NT2/D1 (cell line): ENCODE measurements around the gene TYMS.

Experiments
- DNase-seq: peaks from one replicate; pipeline ENCODE4 v3.0.0-alpha.2; 2011; ENCODE audit warnings: low read depth, low spot score
- H3K27me3 ChIP-seq: 2 replicates; pipeline ENCODE4 v1.6.0; 2011; ENCODE audit warnings: mild to moderate bottlenecking; ENCODE audit not compliant: insufficient read length, insufficient read depth
- H3K36me3 ChIP-seq: 2 replicates; pipeline ENCODE4 v1.6.1; 2011; ENCODE audit warnings: mild to moderate bottlenecking, low read length, mixed read lengths; ENCODE audit not compliant: insufficient read depth, insufficient read length
- H3K4me1 ChIP-seq: 2 replicates; pipeline ENCODE4 v1.5.1; 2011; ENCODE audit not compliant: insufficient read depth, insufficient read length
- H3K4me3 ChIP-seq: 2 replicates; pipeline ENCODE4 v1.5.1; 2011; ENCODE audit warnings: low read depth; ENCODE audit not compliant: insufficient read length
- H3K9ac ChIP-seq: 2 replicates; pipeline ENCODE4 v1.6.0; 2011; ENCODE audit warnings: low read depth; ENCODE audit not compliant: insufficient read length
- H3K9me3 ChIP-seq: 2 replicates; pipeline ENCODE4 v1.5.1; 2011; ENCODE audit warnings: mild to moderate bottlenecking, low read length; ENCODE audit not compliant: insufficient read depth
- SUZ12 ChIP-seq: IDR thresholded peaks from 2 replicates; pipeline ENCODE4 v1.6.1; 2011; ENCODE audit not compliant: insufficient read length, insufficient read depth; ENCODE audit errors: extremely low read depth
- YY1 ChIP-seq: IDR thresholded peaks from 2 replicates; pipeline ENCODE4 v1.6.1; 2011; ENCODE audit not compliant: insufficient read length, insufficient read depth
- ZNF274 ChIP-seq: IDR thresholded peaks from 2 replicates; pipeline ENCODE4 v1.6.1; 2011; ENCODE audit warnings: mild to moderate bottlenecking, low read depth, low read length

The TYMS gene

DNA sequence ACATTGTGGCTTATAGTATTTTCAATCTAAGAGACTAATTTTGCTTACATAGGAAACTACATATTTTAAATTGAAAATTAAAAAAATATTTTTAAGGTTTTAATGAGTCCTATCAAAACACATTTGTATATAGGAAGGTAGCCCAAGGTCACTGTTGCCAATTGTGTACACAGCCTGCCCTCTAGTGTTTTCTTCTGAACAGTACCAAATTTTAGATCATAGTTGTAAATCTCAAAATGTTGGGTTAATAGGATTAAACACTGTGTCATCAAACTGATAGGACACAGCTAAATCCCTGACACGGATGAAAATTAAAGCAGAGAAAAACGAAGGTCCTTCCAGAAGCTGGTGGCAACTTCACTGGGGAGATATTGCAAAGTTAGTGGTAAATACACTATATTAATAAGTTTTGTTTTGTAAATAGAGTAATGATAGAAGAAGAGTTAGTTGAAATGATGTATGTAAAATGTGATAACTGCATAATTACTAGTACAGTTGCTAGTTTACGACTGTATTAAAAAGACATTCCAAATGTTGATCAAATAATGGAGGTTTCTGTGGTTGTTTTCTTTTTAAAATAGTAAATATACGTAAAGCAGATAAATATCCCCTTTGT, 41.0 kb upstream of the TYMS start:
- TF ChIP-seq YY1 (no peak), SUZ12 (no peak), ZNF274 (no peak)
- Histone ChIP-seq H3K36me3 (no peaks in the 10 kb centered on the region), H3K9me3 (no peaks in the 10 kb centered on the region), H3K4me3 (no peak overlapping the region), H3K27me3 (no peaks in the 10 kb centered on the region), H3K9ac (no peak overlapping the region), H3K4me1 (no peaks in the 10 kb centered on the region)
- no peak for DNase-seq

DNA sequence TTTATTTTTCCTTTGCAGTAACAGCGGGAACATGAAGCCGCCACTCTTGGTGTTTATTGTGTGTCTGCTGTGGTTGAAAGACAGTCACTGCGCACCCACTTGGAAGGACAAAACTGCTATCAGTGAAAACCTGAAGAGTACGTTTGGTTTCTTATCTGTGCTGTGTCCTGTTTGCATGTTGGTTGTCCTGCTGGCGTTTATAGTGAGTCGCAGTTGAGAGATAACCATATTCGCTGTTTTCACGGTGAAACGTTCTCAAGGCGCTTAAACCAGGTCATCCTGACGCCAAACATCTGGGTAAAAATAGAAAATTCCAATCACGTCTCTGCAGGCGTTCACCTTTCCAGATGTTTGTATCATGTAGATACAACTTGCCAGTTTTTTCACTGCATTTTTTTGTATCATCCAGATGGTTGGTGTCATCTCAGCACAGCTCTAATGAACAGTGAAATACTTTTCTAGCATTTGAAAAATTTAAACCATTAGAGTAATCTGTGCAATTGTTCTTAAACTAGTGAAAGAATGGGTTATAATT, 39.4 kb upstream of the TYMS start:
- TF ChIP-seq YY1, result no peak
- no peak for TF ChIP-seq ZNF274
- TF ChIP-seq SUZ12, result no peak
- Histone ChIP-seq H3K9me3 (no peaks in the 10 kb centered on the region), H3K36me3 (no peaks in the 10 kb centered on the region), H3K4me3 (no peak overlapping the region), H3K9ac (no peak overlapping the region), H3K4me1 (no peaks in the 10 kb centered on the region), H3K27me3 (no peaks in the 10 kb centered on the region)
- no peak for DNase-seq

DNA sequence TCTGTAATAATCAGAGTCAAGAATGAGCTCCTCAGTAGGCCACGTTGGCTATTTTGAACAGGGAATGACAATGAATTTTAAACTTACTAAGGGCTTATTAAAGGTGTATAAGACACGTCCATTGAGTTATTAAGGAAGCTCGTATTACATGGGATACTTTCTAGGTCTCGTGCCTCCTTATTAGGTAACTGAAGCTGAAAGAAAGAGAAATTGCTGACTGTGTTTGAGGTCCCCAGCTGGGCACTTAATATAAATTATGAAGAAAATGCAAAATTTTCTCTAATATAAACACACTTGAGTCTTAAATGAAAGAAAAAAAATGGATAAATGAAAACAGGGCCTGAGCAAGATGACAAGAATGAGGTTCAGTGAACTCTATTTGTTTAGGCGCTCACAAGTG, 38.8 kb upstream of the TYMS start:
- Histone ChIP-seq H3K9ac (no peak overlapping the region), H3K4me1 (no peaks in the 10 kb centered on the region), H3K36me3 (no peaks in the 10 kb centered on the region), H3K9me3 (no peaks in the 10 kb centered on the region), H3K4me3 (no peak overlapping the region), H3K27me3 (no peaks in the 10 kb centered on the region)
- no peak for DNase-seq
- no peak for TF ChIP-seq YY1
- no peak for TF ChIP-seq ZNF274

DNA sequence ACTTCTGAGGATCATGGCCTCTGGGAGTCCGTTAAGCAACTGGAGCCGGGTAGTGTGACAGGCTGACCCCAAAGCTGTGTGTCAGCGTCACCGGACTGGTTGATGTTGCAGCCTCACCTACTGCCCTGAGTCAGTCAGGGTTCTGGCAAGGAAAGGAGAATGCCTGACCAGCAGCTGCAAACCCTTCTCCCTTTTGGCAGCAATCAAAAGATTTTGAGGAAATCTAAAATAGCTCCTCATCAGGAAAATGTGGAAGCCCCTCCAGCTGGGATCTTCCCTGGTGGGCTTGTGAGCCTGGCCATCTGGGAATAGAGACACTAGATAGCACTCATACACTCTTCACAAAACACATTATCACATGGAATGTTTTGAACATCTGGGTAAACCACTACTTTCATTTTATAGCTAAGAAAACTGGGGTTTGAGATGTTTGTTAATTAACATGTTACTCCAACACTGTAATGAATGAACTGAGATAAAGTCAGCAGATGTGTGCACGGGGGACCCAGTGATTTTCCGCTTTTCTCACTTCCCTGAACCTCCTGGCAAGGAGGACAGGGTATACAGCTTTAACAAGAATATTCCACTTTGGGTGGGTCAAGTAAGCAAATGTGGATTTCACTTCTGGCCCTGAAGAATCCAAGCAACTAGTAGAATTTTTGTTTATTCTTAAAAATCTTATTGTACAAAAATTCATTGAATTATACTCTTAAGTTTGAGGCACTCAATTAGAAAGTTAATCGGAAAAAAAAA, 36.0 kb upstream of the TYMS start:
- Histone ChIP-seq H3K36me3 (no peaks in the 10 kb centered on the region), H3K27me3 (no peaks in the 10 kb centered on the region), H3K9ac (no peak overlapping the region), H3K4me3 (no peak overlapping the region), H3K4me1 (no peaks in the 10 kb centered on the region), H3K9me3 (no peaks in the 10 kb centered on the region)
- DNase-seq, result no peak
- no peak for TF ChIP-seq ZNF274
- no peak for TF ChIP-seq YY1
- TF ChIP-seq SUZ12, result no peak

DNA sequence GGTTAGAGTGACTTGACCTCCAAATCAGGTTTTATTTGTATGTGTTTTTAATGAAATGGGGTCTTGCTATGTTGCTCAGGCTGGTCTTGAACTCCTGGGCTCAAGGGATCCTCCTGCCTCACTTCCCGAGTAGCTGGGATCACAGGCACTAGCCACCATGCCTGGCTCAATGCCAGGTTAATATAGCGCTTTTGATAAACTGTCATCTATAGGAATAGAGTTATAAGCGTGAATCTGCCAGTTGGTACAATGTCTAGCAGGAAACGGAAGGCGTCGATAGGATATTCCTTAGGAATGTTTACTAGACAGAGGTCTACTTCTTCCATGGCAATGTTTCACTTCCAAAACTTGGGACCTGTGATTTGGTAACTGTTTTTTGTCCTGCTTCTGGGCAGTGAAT, 35.2 kb upstream of the TYMS start:
- Histone ChIP-seq H3K4me1 (no peaks in the 10 kb centered on the region), H3K9me3 (no peaks in the 10 kb centered on the region), H3K36me3 (no peaks in the 10 kb centered on the region), H3K27me3 (no peaks in the 10 kb centered on the region), H3K4me3 (no peak overlapping the region), H3K9ac (no peak overlapping the region)
- DNase-seq, result no peak
- TF ChIP-seq SUZ12, result no peak

DNA sequence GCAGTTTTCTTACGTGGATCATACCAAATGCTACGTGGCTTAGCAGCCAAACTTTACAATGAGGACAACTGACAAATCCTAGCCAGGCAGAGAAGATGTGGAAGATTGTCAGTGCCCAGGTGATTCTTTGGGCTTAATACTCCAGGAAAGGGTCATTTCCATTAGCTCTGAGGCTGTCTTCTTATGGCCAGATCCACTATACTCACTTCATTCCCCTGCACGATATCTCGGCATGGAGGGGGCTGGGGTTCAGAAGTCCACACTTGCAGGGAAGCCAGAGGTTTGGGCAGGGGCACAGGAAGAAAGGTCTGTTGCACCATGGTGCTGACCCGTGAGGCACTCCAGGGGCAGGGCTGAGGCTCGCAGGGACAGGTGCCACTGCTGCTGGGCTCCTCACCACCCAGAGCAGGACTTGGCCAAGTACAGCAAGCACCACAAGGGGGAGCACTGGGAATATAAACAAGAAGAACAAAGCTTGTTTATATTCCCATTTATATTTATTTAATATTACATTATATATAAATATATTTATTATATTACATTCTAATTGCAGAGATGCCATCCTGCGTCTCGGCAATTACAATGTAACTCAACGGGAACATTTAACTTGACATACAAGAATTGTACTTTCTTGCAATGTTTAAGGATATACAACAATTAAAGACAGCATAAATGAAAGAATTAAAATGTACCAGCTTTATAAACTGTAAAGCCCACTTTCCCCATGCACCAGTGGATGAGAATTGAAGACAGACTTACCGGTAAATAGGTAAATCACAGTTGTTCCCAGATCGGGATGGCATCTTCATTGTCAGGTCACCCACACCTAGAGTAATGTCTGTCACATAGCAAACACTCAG, 33.5 kb upstream of the TYMS start:
- no peak overlapping the region for H3K9ac ChIP-seq
- no peaks in the 10 kb centered on the region for H3K4me1 ChIP-seq
- H3K36me3 ChIP-seq, result no peaks in the 10 kb centered on the region
- TF ChIP-seq SUZ12, result no peak
- no peak for TF ChIP-seq ZNF274
- no peak for TF ChIP-seq YY1
- H3K4me3 ChIP-seq, result no peak overlapping the region
- no peaks in the 10 kb centered on the region for H3K27me3 ChIP-seq
- no peak for DNase-seq
- no peaks in the 10 kb centered on the region for H3K9me3 ChIP-seq

DNA sequence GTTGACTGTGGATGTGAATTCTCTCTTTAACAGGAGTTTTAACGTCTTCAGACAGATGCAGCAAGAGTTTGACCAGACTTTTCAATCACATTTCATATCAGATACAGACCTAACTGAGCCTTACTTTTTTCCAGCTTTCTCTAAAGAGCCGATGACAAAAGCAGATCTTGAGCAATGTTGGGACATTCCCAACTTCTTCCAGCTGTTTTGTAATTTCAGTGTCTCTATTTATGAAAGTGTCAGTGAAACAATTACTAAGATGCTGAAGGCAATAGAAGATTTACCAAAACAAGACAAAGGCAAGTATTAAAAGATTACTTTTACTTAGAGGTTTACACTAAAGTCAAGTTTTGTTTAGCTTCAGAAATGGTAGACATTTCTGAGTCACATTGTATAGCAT, 30.2 kb upstream of the TYMS start:
- no peaks in the 10 kb centered on the region for H3K4me1 ChIP-seq
- H3K27me3 ChIP-seq, result no peaks in the 10 kb centered on the region
- no peaks in the 10 kb centered on the region for H3K36me3 ChIP-seq
- DNase-seq, result no peak
- no peak overlapping the region for H3K9ac ChIP-seq
- no peak overlapping the region for H3K4me3 ChIP-seq
- no peaks in the 10 kb centered on the region for H3K9me3 ChIP-seq
- TF ChIP-seq ZNF274 (no peak), YY1 (no peak), SUZ12 (no peak)
